Pancreas (tissue), 10 donors: ENCODE results near the gene LIMK2. TPM values are rescaled to one million over a fixed set of nuclear protein-coding genes. Genes with fewer than 3 reads are reported as not detected.

ENCODE experiments used
- ATAC-seq, 4 donors: fragments of 200-7000 bp; cut with Tn5 transposase; one replicate each; pipeline versions ENCODE4 v1.8.0 to v1.9.1; 2020; ENCODE audit warnings: mild to moderate bottlenecking in 4 of 4, moderate library complexity in 4 of 4
- DNase-seq, 6 donors: peaks; one replicate each; pipeline ENCODE4 v3.0.0-alpha.2; 2020
- FAIRE-seq: peaks from 2 replicates; lab custom pipeline; 2012; peaks lifted over from hg19 to GRCh38; lab: Jason Lieb, UNC
- H3K27ac ChIP-seq, 4 donors: fragments of 200-600 bp; sonication (generic); 1 replicate in 3 of 4; 2 replicates in 1 of 4; pipeline versions ENCODE4 v1.5.0 to v1.8.0; 2020
- H3K27me3 ChIP-seq, 4 donors: fragments of 200-600 bp; one replicate each; pipeline ENCODE4 v1.8.0; 2021
- H3K36me3 ChIP-seq, 3 donors: fragments of 200-600 bp; sonication (generic) in 1 of 3; one replicate each; pipeline versions ENCODE4 v1.5.0 to v1.8.0; 2020 to 2021
- H3K4me1 ChIP-seq, 3 donors: fragments of 200-600 bp; one replicate each; pipeline ENCODE4 v1.8.0; 2021
- H3K4me3 ChIP-seq, 4 donors: fragments of 200-600 bp; sonication (generic) in 2 of 4; one replicate each; pipeline versions ENCODE4 v1.5.0 to v1.8.0; 2020 to 2021
- H3K9me3 ChIP-seq, 4 donors: fragments of 200-600 bp; one replicate each; pipeline ENCODE4 v1.8.0; 2021
- WGBS, 2 donors: extraction: QIAGEN DNeasy Blood & Tissue Kit; methylation state at CpG; one replicate each; pipeline ENCODE4 v1.1.7; 2013; 5-methylcytosine and 5-hydroxymethylcytosine counted together
- intact Hi-C, 3 donors: fragments of 100-400 bp; cut with DNase I; formaldehyde crosslinking; loops; one replicate each; pipeline versions ENCODE4 v1.11.1 to v1.14.2; 2022
- polyA plus RNA-seq, 2 donors: library from polyadenylated mRNA; stranded (reverse); fragments of 200-250 nt; gene quantifications; one replicate each; pipeline ENCODE4 v1.2.3, GENCODE V29; 2013
- total RNA-seq, 6 donors: library from RNA; stranded (reverse); fragmentation: NEBNext Ultra II Directional in 4 of 6; extraction: Animal tissue kit (Norgen Biotek cat#: 25700) in 4 of 6; gene quantifications; one replicate each; pipeline versions ENCODE4 v1.2.1 to v1.2.4, GENCODE V29; 2021 to 2023
- TF ChIP-seq, protein P1 (sequence below), 4 donors: fragments of 200-600 bp; sonication (generic) in 3 of 4; IDR thresholded peaks; one replicate each; pipeline versions ENCODE4 v1.5.0 to v1.8.0; 2021; ENCODE audit warnings: antibody characterized with exemption in 4 of 4
- donor health status: healthy with polysubstance abuse.
- donor health status: DM: no; HTN: no; CAD: no; lungs with moderate emphysema.
- donor health status: DM: no; HTN: no; CAD: no.
- donor health status: control.
- donor health status: control.
- donor health status: Bipolar disorder and iron deficiency.
- donor health status: DM: yes; HTN: yes; CAD: no.
- donor health status: DM: no; HTN: no; CAD: no.
- donor health status: DM: no; HTN: no; CAD: no.
- donor health status: DM: yes; HTN: yes; CAD: no.

The LIMK2 gene
- total and polyA plus RNA-seq, 8 donors: 20.5 to 34.9 (median 25.1) TPM

DNA sequence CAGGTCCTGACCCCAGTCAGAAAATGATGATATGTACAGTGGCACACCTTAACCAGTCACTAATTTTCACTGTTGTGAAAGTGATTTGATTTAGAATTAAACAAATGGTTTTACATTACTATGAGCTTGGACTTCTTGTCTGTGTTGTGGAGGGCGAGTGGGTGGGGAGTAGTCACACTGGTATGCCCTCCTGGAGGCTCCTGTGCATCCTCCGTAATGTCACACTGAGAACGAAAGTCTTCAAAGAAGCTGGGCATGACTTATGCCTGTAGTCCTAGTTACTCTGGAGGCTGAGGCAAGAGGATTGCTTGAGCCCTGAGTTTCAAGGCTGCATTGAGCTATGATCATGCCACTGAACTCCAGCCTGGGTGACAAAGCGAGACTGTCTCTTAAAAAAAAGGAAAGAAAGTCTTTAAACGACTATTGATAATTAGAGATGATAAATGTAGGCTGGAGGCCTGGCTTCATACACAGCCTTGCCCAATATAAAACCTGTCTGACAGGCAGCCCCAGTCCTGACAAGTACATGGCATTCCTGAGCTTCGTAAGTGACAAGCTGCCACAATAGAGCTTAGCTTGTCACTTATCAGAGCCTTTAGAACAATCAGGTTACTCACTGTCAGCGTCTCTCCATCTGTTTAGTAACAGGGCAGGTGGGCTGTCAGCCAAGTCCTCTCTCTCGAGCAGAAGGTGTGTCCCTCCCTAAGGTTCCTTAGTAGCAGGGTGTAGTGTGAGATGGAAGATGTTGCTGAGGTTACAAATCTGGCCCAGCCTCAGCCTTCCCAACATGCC lies 5.0 kb upstream of the LIMK2 start:
- no peaks in the 10 kb centered on the region for H3K27me3 ChIP-seq
- ATAC-seq: peak in 1 of 4 donors; percentile 2
- peak overlapping the region in 1 of 4 donors; percentile 12 for H3K27ac ChIP-seq
- intact Hi-C loops: no loop called here
- 50% methylated on average over 8 of the region's 8 CpGs for WGBS, 2 donors
- no peak for FAIRE-seq
- no peak overlapping the region for H3K4me3 ChIP-seq
- peak in 1 of 6 donors; percentile 41 for DNase-seq
- no peaks in the 10 kb centered on the region for H3K9me3 ChIP-seq
- H3K36me3 ChIP-seq: peaks cover 0 to 5% (median 0%) of the 10 kb centered on the region in 3 donors
- peaks cover 0 to 6% (median 0%) of the 10 kb centered on the region in 3 donors for H3K4me1 ChIP-seq
- TF ChIP-seq, protein P1, sequence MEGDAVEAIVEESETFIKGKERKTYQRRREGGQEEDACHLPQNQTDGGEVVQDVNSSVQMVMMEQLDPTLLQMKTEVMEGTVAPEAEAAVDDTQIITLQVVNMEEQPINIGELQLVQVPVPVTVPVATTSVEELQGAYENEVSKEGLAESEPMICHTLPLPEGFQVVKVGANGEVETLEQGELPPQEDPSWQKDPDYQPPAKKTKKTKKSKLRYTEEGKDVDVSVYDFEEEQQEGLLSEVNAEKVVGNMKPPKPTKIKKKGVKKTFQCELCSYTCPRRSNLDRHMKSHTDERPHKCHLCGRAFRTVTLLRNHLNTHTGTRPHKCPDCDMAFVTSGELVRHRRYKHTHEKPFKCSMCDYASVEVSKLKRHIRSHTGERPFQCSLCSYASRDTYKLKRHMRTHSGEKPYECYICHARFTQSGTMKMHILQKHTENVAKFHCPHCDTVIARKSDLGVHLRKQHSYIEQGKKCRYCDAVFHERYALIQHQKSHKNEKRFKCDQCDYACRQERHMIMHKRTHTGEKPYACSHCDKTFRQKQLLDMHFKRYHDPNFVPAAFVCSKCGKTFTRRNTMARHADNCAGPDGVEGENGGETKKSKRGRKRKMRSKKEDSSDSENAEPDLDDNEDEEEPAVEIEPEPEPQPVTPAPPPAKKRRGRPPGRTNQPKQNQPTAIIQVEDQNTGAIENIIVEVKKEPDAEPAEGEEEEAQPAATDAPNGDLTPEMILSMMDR (IDR thresholded peaks at IDR 0.05): no peak

DNA sequence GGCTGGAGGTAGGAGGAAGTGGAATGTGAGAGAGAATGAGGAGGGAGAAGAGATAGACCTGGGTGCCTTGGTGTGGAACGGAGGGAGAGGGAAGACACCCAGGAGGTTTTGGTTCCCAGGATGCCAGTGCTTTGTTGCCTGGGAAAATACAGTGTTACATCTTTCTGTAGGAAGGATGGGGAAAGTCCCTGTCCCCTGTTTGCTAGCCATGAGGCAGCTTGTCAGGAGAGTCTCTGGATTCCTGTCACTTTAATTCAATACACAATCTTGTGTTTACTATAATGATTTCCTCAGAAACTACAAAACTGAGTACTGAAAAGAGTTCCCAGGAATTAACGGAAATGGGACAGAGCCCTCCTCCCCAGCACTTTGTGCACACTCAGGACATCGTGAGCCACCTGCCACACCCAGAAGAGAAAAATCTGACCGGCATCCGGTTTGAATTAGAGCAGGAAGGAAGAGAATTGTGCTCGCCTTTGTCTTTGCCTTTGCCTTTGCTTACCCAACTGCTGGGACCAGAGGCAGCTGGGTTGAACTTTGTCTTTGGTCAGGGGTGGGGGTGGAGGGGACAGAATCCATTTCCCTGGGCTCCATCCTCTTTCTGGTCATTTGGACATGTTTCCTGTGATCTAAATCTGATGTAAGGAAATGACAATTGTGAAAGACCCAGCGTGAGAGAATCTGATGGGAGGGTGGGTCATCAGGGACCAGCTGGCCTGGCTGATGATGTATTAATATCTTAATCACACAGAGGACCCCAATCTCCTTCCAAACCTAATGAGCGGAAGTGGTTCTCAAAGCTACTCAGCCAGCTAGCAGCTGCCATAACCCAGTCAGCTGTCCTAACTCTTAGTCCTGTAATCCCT lies 1.3 kb upstream of the LIMK2 start:
- no peak for ATAC-seq
- intact Hi-C loops: no loop called here

GRCh38 chr22:31211482-31211861 lies 626 bp upstream of the LIMK2 start:
- DNase-seq (no peak), FAIRE-seq (no peak), ATAC-seq (no peak)
- 74 to 76% methylated on average over 7 of the region's 7 CpGs for WGBS, 2 donors
- Histone ChIP-seq H3K27ac (peak overlapping the region in 3 of 4 donors; percentile 35 to 85 (median 82)), H3K36me3 (no peaks in the 10 kb centered on the region), H3K4me1 (peaks cover 22 to 42% (median 22%) of the 10 kb centered on the region in 3 donors), H3K27me3 (no peaks in the 10 kb centered on the region), H3K9me3 (no peaks in the 10 kb centered on the region), H3K4me3 (peak overlapping the region in 1 of 4 donors; percentile 95)
- TF ChIP-seq, protein P1 (IDR thresholded peaks at IDR 0.05): no peak
- intact Hi-C loops: no loop called here

More for the DNA sequence above, 1.3 kb upstream of the LIMK2 start:
- Histone ChIP-seq H3K27ac (peak overlapping the region in 2 of 4 donors; percentile 82 to 85), H3K4me3 (no peak overlapping the region), H3K36me3 (peaks cover 0 to 1% (median 0%) of the 10 kb centered on the region in 3 donors), H3K9me3 (no peaks in the 10 kb centered on the region), H3K4me1 (peaks cover 15 to 35% (median 18%) of the 10 kb centered on the region in 3 donors), H3K27me3 (no peaks in the 10 kb centered on the region)
- TF ChIP-seq, protein P1 (IDR thresholded peaks at IDR 0.05): no peak
- 76 to 81% methylated on average over 8 of the region's 8 CpGs for WGBS, 2 donors
- DNase-seq: no peak
- no peak for FAIRE-seq

DNA sequence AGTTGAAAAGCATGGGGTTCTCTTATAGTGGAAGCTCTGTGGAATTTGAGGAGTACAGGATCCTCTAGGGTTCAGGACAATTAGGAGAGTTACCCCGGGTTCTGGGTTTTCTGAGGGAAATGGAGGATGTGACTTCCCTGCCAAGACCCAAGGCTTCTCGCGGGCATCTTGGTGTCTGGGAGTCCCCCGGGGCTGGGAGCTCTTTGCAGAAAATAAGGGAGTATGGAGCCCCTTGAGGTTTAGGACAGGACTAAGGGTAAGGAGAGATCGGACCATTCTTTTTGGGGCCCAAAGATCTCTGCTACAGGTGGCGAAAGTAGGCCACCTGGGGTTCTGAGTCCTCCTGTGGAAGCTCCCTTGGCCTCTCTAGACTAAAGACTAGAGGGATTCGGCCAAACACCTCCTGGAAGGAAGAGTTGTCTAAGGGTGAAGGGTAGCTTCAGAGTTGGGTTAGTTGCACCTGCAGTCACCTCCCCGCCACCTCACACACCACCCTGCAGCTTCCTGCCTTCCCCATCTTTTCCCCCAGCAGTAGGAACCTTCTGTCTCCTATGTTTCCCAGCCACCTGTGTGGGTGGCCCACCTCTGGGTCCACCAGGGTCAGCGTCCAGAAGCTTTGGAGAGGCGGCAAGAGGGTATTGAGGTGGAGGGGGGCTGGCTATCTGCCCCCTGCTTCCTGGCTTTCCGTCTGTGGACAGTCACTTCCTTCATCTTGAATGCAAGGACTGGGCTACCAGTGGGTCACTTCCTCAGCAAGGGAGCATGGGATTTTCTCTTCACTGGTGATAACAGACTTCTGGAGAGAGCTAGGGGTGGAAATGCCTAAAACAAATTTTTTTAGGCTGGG lies 908 bp downstream of the LIMK2 start:
- DNase-seq (no peak), ATAC-seq (no peak), FAIRE-seq (no peak)
- no peaks in the 10 kb centered on the region for H3K36me3 ChIP-seq
- peak overlapping the region; percentile 78 to 95 (median 85) for H3K4me3 ChIP-seq
- no peaks in the 10 kb centered on the region for H3K27me3 ChIP-seq
- H3K27ac ChIP-seq: peak overlapping the region; percentile 35 to 85 (median 62)
- intact Hi-C loops: no loop called here
- peaks cover 37 to 56% (median 37%) of the 10 kb centered on the region in 3 donors for H3K4me1 ChIP-seq
- TF ChIP-seq, protein P1 (IDR thresholded peaks at IDR 0.05): no peak
- no peaks in the 10 kb centered on the region for H3K9me3 ChIP-seq
- WGBS, 2 donors: 22 to 28% methylated on average over 11 of the region's 11 CpGs
